ENCODE results near the gene ZFHX3. TPM values are rescaled to one million over a fixed set of nuclear protein-coding genes. Genes with fewer than 3 reads are reported as not detected.

ZFHX3 gene
- total RNA-seq, 3 donors from 2014 or later: 13.8 to 36.0 (median 15.5) TPM

DNA sequence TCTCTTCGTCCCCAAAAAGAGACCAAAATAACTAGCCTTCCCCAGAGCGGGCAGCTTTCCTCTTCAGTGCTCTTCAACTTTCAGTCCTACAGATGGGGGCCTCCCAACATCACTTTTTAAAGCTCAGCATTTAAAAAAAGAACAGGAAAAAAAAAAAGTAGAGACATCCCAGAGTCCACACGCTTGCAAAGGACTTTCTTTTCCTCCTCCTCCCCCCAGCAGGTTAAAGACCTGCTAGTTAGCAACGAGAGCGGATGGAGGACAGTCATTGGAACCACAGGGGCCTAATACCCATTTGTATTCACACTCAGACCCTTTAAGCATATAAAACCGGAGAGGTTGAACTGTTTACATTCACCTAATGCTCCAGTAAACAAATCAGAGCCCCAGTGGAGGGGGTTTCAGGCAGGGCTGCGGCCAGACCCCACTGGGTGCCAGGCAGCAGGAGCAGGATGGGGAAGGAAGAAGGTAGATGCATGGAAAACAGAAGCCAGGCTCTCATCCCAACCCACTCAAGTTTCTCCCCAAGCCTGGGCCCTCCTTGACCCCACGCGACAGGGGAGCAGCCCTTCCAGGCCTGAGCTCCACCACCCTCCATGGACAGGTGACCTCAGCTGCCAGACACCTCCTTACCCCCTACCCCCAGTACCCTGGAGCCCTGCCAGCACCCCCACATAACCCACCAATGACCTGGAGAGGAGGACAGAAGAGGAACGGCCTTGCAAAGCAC, 15.2 kb downstream of the ZFHX3 start:
- intact Hi-C loops (cut with DNase I, micrococcal nuclease): no loop called here
- H3K9me3 ChIP-seq: no peaks in the 10 kb centered on the region
- DNase-seq (no peak), ATAC-seq (no peak)
- TF ChIP-seq, protein P1, sequence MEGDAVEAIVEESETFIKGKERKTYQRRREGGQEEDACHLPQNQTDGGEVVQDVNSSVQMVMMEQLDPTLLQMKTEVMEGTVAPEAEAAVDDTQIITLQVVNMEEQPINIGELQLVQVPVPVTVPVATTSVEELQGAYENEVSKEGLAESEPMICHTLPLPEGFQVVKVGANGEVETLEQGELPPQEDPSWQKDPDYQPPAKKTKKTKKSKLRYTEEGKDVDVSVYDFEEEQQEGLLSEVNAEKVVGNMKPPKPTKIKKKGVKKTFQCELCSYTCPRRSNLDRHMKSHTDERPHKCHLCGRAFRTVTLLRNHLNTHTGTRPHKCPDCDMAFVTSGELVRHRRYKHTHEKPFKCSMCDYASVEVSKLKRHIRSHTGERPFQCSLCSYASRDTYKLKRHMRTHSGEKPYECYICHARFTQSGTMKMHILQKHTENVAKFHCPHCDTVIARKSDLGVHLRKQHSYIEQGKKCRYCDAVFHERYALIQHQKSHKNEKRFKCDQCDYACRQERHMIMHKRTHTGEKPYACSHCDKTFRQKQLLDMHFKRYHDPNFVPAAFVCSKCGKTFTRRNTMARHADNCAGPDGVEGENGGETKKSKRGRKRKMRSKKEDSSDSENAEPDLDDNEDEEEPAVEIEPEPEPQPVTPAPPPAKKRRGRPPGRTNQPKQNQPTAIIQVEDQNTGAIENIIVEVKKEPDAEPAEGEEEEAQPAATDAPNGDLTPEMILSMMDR (IDR thresholded peaks at IDR 0.05): no peak
- H3K4me3 ChIP-seq: no peak overlapping the region
- peaks cover 7% of the 10 kb centered on the region for H3K4me1 ChIP-seq (ENCODE audit: low read depth)
- no peaks in the 10 kb centered on the region for H3K36me3 ChIP-seq (ENCODE audit: low read depth)

DNA sequence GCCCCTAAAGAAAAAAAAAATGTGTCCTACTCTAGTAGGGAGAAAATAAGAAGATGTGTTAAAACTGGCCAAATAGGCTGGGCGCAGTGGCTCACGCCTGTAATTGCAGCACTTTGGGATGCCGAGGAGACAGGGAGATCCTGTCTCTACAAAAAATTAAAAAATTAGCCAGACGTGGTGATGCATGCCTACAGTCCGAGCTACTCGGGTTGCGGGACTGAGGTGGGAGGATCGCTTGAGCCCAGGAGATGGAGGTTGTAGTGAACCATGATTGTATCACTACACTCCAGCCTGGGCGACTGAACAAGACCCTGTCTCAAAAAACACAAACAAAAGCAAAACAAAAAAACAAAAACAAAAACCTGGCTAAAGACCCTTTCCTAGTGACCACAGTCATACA, 15.9 kb downstream of the ZFHX3 start:
- Histone ChIP-seq H3K9me3 (no peaks in the 10 kb centered on the region), H3K36me3 (ENCODE audit: low read depth) (no peaks in the 10 kb centered on the region), H3K4me1 (ENCODE audit: low read depth) (peaks cover 7% of the 10 kb centered on the region), H3K4me3 (no peak overlapping the region)
- intact Hi-C loops (cut with DNase I, micrococcal nuclease): no loop called here
- TF ChIP-seq, protein P1 (IDR thresholded peaks at IDR 0.05): no peak
- no peak for ATAC-seq
- DNase-seq: no peak

DNA sequence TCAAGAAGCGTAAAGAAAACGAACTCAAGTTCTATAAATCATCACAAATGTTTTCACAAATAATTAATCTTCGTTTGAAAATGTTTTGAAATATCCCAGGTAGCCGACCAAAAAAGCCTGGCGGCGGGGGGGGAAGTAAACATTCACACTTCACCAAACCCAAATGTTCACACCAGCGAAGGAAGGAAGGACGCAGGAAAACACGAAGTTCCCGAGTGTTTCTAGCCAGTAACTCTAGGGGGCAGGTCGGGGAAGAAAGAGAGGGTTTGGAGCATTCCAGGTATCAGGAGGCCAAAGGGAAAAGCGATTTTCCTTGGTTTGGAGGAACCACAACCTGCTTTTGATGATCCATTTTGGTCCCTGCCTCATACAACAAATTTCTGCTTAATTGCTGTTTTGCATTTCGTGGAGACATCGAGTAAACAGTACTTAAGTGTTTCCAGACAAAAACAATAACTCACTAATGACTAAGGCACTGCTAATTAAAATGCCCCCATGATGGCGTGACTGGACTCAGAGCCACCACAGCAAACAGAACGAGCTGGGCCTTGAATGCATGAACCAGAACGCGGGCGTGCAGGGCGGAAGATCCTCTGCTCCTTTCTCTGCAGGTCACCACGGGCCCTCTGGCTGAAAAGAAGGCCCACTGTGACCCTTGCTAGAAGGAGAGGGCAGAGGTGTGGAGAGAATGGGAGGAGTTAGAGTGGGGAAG, 16.6 kb downstream of the ZFHX3 start:
- TF ChIP-seq, protein P1 (IDR thresholded peaks at IDR 0.05): no peak
- ATAC-seq (no peak), DNase-seq (no peak)
- H3K4me3 ChIP-seq: no peak overlapping the region
- H3K36me3 ChIP-seq (ENCODE audit: low read depth): no peaks in the 10 kb centered on the region
- peaks cover 7% of the 10 kb centered on the region for H3K4me1 ChIP-seq (ENCODE audit: low read depth)
- H3K9me3 ChIP-seq: no peaks in the 10 kb centered on the region
- intact Hi-C loops (cut with DNase I, micrococcal nuclease): no loop called here

DNA sequence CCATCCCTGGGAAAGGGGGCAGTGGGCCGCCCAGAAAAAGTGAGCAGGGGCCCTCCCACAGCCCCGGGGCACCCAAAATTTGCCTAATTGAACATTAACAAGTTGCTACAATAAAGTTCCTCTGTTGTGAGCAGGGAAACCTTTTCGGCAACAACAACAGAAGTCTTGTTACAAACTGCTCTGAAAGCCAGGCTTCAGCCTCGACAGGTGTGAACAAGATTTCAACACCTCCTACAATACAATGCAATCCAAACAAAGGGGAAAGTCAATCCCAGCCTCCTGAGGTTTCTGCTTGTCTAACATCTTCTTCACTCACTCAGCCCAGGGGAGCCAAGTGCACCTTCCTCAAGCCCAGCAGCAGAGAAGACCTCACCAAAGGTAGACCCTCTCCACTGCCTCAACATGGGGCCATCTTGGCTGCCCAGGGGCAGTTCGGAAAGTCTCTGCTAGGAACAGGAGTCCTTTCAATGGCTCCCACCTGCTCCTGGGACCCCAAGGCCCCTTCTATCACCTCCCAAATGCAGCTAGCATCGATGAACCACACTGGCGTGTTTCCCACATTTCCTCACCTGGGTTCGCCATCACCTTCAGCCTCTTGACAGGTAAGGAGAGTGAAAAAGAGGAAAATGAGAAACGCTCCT, 19.1 kb downstream of the ZFHX3 start:
- DNase-seq: no peak
- no peak for ATAC-seq
- no peak overlapping the region for H3K4me3 ChIP-seq
- H3K4me1 ChIP-seq (ENCODE audit: low read depth): peaks cover 7% of the 10 kb centered on the region
- TF ChIP-seq, protein P1 (IDR thresholded peaks at IDR 0.05): no peak
- H3K36me3 ChIP-seq (ENCODE audit: low read depth): no peaks in the 10 kb centered on the region
- no peaks in the 10 kb centered on the region for H3K9me3 ChIP-seq
- intact Hi-C loops (cut with DNase I, micrococcal nuclease): no loop called here

DNA sequence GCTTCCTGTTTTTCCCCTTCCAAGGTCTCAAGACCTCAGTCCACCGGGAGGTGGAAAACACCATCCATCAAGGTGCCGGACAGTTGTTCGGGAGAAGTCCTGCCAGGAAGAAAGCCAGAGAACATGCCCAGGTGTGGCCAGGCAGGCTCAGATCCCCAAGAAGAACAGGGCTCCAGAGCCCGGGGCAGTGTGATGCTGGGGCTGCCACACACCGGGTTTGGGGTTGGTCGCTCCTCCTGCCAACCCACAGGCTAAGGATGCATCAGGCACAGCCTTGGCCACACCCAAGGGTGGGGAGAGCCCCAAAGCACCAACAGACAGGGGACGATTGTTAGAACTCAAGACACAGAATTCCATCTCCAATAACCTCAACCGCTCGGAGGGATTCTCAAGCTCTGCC, 19.7 kb downstream of the ZFHX3 start:
- H3K9me3 ChIP-seq: no peaks in the 10 kb centered on the region

More for the DNA sequence above, 19.7 kb downstream of the ZFHX3 start:
- DNase-seq (no peak), ATAC-seq (no peak)
- H3K4me1 ChIP-seq (ENCODE audit: low read depth): peaks cover 7% of the 10 kb centered on the region
- TF ChIP-seq, protein P1 (IDR thresholded peaks at IDR 0.05): no peak
- intact Hi-C loops (cut with DNase I, micrococcal nuclease): no loop called here
- H3K36me3 ChIP-seq (ENCODE audit: low read depth): no peaks in the 10 kb centered on the region
- H3K4me3 ChIP-seq: no peak overlapping the region

All from mucosa of descending colon (tissue), 3 donors.